VCaP (cell line): Measurements from ENCODE around the gene CLCN2.

ENCODE experiments used
- H3K27ac ChIP-seq: fragments of 450-650 bp; 2 replicates; pipeline ENCODE4 v1.5.1; 2017
- TF ChIP-seq, protein P1 (sequence below): fragments of 450-650 bp; conservative IDR thresholded peaks from 2 replicates; pipeline ENCODE4 v1.5.1; 2017; ENCODE audit warnings: mild to moderate bottlenecking, moderate library complexity

CLCN2 gene

DNA sequence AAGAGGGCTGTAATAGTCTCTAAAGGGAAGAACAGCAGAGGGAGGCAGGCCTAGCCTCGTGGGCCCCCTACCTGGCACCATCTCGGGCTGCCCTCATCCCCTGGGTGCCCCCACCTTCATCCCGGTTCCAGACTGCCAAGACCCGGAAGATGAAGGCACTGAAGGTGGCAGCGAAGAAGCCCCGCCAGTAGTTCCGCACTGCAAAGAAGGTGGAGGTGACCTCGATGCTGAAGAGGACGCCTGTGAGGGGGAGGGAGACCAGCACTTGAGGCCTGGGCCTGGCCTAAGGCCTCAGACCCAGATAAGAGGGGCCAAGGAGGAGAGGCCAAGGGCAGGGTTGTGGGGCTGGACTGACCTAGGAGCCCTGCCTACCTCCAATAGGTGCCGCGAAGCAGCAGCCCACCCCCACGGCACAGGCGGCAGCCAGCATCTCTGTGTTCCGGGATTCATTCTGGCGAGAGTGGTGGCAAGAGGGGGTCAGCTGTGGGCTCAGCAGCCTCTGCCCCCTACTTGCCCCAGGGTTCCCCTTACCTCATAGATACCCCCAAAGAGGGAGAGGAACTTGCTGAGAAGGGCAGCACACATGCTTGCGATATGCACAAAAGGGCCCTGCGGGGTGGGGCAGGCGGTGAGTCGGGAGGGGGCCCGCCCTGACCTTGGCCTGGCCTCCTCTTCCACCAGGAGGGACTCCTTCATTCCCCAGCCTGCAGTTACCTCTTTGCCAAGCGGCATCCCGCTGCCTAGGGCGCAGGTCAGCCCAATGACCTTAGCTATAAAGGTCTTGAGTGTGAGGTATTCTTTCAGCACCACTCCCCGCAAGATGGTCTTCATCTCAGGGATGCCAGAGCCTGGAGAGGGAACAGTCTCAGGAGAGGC lies 3.9 kb downstream of the CLCN2 start:
- H3K27ac ChIP-seq: no peak overlapping the region
- TF ChIP-seq, protein P1, sequence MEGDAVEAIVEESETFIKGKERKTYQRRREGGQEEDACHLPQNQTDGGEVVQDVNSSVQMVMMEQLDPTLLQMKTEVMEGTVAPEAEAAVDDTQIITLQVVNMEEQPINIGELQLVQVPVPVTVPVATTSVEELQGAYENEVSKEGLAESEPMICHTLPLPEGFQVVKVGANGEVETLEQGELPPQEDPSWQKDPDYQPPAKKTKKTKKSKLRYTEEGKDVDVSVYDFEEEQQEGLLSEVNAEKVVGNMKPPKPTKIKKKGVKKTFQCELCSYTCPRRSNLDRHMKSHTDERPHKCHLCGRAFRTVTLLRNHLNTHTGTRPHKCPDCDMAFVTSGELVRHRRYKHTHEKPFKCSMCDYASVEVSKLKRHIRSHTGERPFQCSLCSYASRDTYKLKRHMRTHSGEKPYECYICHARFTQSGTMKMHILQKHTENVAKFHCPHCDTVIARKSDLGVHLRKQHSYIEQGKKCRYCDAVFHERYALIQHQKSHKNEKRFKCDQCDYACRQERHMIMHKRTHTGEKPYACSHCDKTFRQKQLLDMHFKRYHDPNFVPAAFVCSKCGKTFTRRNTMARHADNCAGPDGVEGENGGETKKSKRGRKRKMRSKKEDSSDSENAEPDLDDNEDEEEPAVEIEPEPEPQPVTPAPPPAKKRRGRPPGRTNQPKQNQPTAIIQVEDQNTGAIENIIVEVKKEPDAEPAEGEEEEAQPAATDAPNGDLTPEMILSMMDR: no peak

DNA sequence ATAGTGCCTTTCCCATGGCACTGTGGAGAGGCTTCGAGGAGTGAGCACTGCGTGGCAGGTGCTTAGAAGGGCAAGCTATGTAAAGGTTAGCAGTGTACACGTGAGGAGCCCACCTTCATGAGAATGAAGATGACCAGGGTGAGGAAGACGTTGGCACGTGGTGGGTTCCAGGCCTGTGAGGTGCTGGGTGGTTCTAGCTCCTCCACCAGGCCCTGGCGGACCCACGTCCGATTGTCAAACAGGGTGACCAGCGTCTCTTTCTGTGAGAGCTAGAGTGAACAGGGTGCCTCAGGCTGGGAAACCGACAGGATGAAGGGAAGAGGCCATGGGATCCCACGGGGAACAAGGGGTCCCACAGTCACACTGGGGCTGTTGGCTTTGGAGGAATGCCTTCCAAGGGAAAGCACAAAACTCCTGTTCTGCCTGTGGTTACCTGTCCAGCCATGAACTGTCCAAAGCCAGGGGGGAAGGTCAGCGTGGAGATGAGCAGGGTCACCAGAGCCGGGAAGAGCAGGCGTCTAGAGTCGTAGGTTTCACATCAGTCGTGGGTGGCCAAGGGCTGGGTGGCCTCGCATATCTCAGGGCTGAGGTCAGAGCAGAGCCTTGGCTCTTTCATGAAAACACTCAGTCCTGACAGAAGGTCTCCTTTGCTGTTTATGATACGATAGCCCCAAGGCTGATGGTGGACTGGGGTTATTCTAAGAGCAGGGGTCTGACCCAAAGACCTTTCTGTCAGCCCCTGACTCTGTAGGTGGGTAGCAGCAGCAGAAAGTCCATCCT lies 6.0 kb downstream of the CLCN2 start:
- TF ChIP-seq, protein P1: no peak
- no peak overlapping the region for H3K27ac ChIP-seq

DNA sequence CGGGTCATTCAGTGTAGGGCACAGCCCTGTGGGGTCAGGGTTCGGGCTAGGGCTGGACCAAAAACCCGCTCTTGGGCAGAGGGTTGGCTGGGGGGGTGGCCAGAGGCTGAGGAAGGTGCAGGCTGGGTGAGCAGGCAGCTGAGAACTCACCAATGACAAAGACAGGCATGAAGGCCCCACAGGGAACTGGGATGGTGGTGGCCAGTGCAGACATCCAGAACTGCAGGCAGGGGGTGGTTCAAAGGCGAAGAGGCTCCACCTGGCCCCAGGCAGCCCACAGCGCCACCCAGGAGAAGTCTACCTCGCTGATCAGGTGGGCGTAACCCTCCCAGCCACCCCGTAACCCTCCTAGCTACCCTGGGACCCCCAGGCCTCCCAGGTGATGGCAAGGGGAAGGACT lies 6.7 kb downstream of the CLCN2 start:
- H3K27ac ChIP-seq: no peak overlapping the region
- TF ChIP-seq, protein P1: no peak

DNA sequence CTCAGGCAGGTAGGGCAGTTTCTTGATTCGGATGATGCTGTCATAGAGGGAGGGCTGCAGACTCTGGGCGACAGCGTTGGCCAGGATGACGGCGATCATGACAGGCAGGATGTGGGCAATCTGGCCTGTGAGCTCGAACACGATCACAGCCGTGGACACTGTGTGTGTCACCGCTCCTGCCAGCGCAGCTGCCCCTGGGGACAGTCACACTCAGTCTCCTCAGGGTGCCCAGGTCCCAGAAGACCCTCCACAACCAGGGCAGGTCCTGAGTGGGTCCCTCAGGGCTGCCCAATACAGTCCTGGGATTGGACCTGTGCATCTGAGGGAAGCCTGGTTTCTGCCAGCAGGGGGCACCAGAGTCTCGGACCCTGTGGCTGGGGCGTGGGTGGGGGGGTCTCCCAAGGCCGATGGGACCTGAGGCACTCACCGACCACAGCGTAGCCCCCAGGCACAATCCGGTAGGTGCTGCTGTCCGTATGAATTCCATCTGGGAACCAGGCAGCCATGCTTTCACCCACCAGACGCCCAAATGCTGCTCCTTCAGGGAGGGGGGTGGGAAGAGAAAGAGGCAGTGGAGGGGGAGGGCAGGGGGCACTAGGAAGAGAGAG lies 7.2 kb downstream of the CLCN2 start:
- TF ChIP-seq, protein P1: peak; percentile 87
- H3K27ac ChIP-seq: no peak overlapping the region

DNA sequence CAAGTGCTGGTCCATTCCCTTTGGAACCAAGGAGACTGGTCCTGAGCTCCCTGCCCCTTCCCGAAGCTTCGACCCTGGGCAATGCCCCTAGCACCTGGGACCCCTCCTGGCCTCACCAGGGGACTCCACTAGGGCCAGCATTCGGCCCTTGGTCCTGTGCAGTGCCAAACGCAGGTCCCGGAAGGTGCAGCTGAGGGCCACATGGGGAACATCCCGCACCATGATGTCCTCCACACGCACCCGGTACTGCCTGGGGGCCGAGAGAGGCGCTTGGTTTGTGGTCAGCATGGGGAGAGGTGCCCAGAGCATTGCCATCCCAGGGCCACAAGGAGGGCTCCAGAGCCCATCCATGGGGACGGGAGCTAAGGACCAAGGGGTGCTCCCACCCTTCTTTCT lies 7.9 kb downstream of the CLCN2 start:
- TF ChIP-seq, protein P1: no peak
- H3K27ac ChIP-seq: no peak overlapping the region

DNA sequence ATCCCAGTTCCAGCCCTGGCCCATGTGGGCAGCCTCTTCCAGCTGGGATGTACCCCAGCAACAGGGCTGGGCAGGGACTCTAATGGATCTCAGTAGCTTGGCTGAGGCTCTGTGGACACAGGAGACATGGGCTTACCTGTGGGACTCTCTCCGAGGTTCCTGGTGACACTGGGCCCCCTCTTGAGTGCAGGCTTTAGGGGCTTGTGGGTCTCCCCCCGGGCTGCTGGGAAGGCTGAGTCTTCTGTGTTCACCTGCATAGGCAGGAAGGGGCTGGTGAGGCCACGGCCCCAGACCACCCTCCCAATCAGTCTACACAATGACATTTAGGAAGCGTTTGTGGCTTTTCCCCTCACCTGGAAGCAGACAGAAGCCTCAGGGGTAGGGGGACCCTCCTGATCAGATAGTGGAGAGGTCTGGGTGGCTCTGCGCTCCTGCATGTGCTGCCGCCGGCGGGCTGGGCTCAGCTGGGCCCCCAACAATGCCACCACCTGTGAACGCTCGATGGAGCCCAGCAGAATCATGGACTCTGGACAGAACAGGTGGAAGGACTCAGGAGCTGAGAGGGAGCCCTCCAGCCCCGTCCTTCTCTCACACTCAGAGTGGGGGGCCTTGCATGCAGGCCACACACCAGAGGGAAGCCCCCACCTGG lies 8.4 kb downstream of the CLCN2 start:
- TF ChIP-seq, protein P1: no peak
- no peak overlapping the region for H3K27ac ChIP-seq
